ENCODE data around the gene FKBP7.
"Not testable (repeated sequence)": the region's sequence is repeated elsewhere in the genome, so short reads cannot be mapped to it uniquely, and the experiment has no call there.

Gene FKBP7

GRCh38 chr2:178484245-178485041 lies 6.0 kb upstream of the FKBP7 start:
- no peak for DNase-seq

GRCh38 chr2:178482437-178482836 lies 4.0 kb upstream of the FKBP7 start:
- DNase-seq, result no peak

DNA sequence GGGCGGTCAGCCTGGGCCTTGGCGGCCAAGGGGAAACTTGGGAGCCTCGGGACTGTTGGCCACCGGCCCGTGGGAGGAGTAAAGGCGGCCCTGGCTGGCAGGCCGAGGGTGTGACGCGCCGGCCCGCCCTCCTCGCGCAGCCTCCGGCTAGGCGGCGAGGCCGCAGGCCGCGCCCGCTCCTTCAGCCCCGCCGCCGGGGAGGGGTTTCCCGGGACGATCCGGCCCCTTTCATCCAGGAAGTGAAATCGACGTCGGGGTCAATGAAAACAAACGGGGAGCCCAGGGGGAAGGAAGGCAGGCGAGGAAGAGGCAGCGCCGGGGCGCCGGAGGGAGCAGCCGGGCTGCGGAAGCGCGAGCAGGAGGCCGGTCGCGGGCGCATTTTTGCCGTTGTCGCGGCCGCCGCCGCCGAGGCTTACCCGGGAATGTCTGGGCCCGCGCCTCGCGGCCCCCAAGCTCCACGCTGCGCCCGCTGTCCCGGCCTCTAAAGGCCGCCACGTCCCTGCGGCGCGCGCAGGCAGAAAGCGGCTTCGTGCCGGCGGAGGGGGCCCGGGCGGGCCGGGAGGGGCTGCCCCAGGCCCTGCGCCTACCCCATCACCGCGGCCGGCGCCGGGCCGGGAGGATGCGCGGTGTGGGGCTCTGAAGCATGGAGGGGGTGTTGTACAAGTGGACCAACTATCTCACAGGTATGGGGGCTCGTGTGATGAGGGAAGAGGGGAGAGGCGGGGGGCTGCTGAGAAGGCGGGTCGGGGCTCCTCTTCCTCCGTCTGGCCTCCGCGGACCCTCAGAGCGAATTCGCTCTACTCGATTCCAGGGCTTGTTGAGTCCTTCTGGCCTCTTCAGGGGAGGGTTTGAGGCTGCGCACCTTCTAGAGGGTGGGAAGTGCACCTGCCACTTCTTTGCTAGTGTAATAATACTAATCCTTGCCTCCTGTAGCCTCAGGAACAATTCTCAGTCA lies 2.1 kb upstream of the FKBP7 start, which contains the start of gene PLEKHA3:
Gene PLEKHA3 (plus strand): TSS at position 231 of the 955 bp plus-strand sequence. CDS start 413 bp downstream, at position 644.
- peak; percentile 87 for DNase-seq

GRCh38 chr2:178479758-178480226 lies 1.4 kb upstream of the FKBP7 start:
- no peak for DNase-seq

GRCh38 chr2:178479275-178479616 lies 846 bp upstream of the FKBP7 start:
- DNase-seq, result no peak

DNA sequence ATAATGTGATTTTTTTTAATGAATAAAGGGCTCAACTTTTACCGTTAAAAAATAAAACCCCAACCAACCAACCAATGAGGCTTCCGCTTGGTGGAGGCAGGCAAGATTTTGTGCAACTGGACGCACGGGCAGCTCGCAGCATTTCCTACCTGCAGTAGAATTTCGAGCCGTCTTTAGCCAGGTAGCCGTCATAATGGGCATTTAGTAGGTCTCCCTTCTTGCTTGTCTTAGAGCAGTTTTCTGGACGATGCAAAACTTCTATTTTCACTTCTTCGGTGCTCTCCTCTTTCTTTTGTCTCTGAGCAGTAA lies 316 bp downstream of the FKBP7 start:
- DNase-seq, result peak; percentile 7

DNA sequence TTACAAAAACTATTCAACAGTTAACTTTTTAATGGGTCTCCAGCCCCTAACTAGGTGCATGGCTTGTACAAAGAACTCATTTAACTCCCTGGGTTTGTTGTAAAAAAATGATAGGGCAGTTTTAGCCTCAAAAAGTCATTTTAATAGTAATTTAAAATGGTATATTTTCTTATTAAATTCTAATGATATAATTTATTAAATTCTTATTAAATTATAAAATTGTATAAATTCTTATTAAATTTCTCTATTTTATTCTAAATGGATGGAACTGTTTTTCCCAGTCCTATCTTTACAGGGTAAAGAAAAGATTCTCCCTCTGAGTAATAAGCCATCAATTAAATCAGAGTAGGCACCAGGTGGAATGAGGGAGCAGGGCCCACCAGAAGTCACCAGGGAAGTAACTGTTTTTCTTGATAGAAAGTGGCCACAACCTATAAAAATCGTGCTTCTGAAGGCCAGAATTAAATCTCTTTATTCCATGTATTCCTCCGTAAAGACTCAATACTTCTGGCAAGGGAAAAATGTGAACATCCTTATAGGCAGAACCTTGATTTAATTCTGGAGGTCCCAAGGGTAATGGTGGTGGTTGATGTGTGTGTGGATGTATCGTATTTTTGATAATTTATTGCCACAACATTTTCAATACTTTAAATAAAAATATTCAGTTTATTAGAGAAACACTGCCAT lies 814 bp downstream of the FKBP7 start:
- no peak for DNase-seq

- no peak for DNase-seq
Measured at GRCh38 chr2:178476477-178476876, 1.9 kb downstream of the FKBP7 start.

DNA sequence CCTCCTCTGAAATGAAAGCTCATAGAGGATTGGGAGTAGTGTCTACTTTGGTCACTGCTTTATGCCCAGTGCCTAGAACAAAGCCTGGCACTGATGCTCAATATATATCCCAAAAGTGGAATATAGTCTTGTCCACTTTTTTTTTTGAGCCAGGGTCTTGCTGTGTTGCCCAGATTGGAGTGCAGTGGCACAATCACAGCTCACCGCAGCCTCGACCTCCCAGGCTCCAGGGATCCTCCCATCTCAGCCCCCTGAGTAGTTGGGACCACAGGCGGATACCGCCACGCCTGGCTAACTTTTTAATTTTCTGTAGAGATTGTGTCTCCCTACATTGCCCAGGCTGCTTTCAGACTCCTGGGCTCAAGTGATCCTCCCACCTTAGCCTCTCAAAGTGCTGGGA lies 3.8 kb downstream of the FKBP7 start:
- no peak for DNase-seq

DNA sequence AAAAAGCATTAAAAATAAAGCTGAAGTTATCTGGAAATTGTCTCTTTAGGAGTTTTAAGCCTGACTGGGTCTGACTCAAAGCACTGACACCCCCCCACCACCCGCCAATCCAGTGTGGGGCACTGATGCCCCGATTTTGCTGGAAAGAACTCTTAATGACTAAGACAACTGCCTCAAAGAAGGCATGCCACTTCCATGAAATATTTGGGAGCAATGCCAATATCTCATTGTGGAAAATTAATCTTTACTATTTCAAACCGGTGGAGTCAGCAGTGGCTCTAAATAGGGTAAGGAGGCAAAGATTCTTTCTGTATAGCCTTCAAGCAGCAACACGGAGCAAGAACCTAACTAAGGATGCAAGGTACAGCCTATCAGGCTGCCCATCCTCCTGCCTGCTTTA lies 4.5 kb downstream of the FKBP7 start:
- DNase-seq, result no peak

DNA sequence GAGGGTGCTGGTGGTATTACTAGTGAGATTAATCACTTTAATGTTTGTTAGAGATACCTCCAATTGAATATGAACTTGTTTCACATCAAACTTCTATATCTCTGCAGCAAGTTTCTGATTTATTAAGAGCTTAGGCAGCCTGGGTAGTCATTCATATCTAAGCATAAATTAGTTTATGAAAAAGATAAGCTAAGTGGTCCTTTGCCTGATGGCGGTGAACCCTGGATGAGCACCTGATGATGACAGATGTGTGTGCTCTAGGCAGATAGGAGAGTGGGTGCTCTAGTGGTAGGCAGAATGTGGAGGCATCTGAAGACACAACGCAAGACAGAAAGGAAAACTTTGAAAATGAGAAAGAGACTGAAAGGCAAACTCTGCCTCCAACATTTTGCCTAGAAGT lies 5.0 kb downstream of the FKBP7 start:
- DNase-seq, result no peak

GRCh38 chr2:178471313-178471712 lies 7.1 kb downstream of the FKBP7 start:
- DNase-seq, result not testable (repeated sequence)

DNA sequence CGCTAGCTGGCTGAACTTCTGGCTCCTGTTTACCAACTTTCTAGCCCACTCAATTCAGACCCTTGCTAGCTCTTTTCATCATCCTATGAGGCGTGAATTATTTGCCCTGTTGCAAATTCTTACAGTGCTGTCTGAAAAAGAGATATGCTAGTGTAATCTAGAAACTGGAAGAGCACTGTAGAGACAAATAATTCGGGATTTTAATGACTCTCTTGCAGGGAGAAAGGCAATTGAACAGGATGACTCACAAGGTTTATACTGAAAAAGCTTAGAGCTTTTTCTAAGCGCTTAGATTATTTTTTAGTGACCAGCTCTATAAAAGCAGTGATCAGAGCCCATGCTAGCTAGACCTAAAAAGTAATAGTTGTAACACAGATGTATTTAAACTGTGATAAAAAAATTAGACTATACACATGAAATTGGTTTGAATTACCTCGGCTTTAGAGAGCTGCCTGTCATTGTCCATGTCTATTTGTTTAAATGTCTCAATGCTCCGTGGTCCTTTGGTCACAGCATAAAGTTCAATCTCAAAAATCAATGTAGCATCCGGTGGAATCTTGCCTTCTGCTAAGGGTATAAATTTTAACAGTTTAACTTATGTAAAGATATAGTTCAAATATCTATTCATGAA lies 9.1 kb downstream of the FKBP7 start:
- DNase-seq, result no peak

GRCh38 chr2:178457390-178457886 lies 21.0 kb downstream of the FKBP7 start:
- DNase-seq, result no peak

GRCh38 chr2:178455947-178456346 lies 22.5 kb downstream of the FKBP7 start:
- DNase-seq, result no peak

GRCh38 chr2:178452870-178453269 lies 25.5 kb downstream of the FKBP7 start:
- DNase-seq, result no peak

GRCh38 chr2:178452334-178452733 lies 26.1 kb downstream of the FKBP7 start:
- DNase-seq, result no peak

GRCh38 chr2:178450774-178451525 lies 27.4 kb downstream of the FKBP7 start, which contains the start of the genes PJVK and PRKRA:
TSS of gene PJVK (plus strand) at chr2:178451378. CDS start at chr2:178453410, 2,032 bp downstream.
TSS of gene PRKRA (minus strand) at chr2:178451175. CDS start at chr2:178451030, 145 bp downstream.
- peak; percentile 96 for DNase-seq

DNA sequence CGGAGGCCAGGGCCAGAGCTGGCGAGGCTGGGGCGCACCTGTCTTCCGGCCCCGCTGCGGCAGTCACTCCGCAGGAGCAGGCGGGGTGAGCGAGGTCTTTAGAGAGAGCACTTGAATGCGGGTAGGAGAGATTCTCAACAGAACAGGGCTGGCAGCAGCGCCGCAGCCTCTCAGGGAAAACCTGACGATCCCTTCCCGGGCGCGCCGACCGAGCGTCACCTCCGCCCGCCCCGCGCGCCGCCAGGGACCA lies 28.0 kb downstream of the FKBP7 start:
- no peak for DNase-seq

- DNase-seq, result peak; percentile 7
Measured at GRCh38 chr2:178449700-178450523, 28.5 kb downstream of the FKBP7 start.
